Liver (tissue), 9 donors: ENCODE results near the gene OMP. TPM values are rescaled to one million over a fixed set of nuclear protein-coding genes. Genes with fewer than 3 reads are reported as not detected.

Source experiments
- DNase-seq: peaks from one replicate; pipeline ENCODE4 v3.0.0-alpha.2; 2017; ENCODE audit warnings: low spot score
- H3K27ac ChIP-seq, 2 donors: one replicate each; pipeline ENCODE4 v1.7.0; 2013; ENCODE audit warnings: inconsistent platforms in 2 of 2, low read length in 2 of 2, control low read depth in 1 of 2, low read depth in 1 of 2, mild to moderate bottlenecking in 1 of 2
- H3K27me3 ChIP-seq, 4 donors: one replicate each; pipeline versions ENCODE4 v1.6.1 to v1.7.0; 2013; ENCODE audit warnings: low read length in 3 of 4, inconsistent platforms in 1 of 4, mild to moderate bottlenecking in 1 of 4, moderate library complexity in 1 of 4; ENCODE audit not compliant: control insufficient read depth in 4 of 4, insufficient read depth in 4 of 4
- H3K36me3 ChIP-seq, 4 donors: one replicate each; pipeline versions ENCODE4 v1.6.1 to v1.7.0; 2013; ENCODE audit warnings: low read length in 3 of 4, mild to moderate bottlenecking in 3 of 4, low read depth in 1 of 4, moderate library complexity in 1 of 4; ENCODE audit not compliant: control insufficient read depth in 4 of 4, insufficient read depth in 3 of 4
- H3K4me1 ChIP-seq, 4 donors: one replicate each; pipeline versions ENCODE4 v1.6.1 to v1.7.0; 2013; ENCODE audit warnings: low read length in 3 of 4, mild to moderate bottlenecking in 3 of 4, moderate library complexity in 1 of 4; ENCODE audit not compliant: control insufficient read depth in 4 of 4, insufficient read depth in 4 of 4
- H3K4me3 ChIP-seq, 3 donors: one replicate each; pipeline versions ENCODE4 v1.6.1 to v1.7.0; 2013; ENCODE audit warnings: low read length in 3 of 3, control low read depth in 1 of 3, low read depth in 1 of 3, mild to moderate bottlenecking in 1 of 3
- H3K9ac ChIP-seq, 2 donors: one replicate each; pipeline ENCODE4 v1.7.0; 2013; ENCODE audit warnings: low read length in 2 of 2, mild to moderate bottlenecking in 2 of 2, moderate library complexity in 2 of 2, control low read depth in 1 of 2, low read depth in 1 of 2
- H3K9me3 ChIP-seq, 4 donors: one replicate each; pipeline versions ENCODE4 v1.6.1 to v1.7.0; 2013; ENCODE audit warnings: low read length in 3 of 4; ENCODE audit not compliant: control insufficient read depth in 4 of 4
- FOXA1 ChIP-seq: IDR thresholded peaks from 2 replicates; pipeline ENCODE4 v1.6.1; 2016; ENCODE audit warnings: antibody characterized with exemption
- FOXA2 ChIP-seq: IDR thresholded peaks from 2 replicates; pipeline ENCODE4 v1.6.1; 2016; ENCODE audit warnings: antibody characterized with exemption
- HNF4A ChIP-seq, 2 donors: conservative IDR thresholded peaks; 2 replicates each; pipeline ENCODE4 v1.6.1; 2016; ENCODE audit warnings: antibody characterized with exemption in 2 of 2, mild to moderate bottlenecking in 2 of 2
- HNF4G ChIP-seq: IDR thresholded peaks from 2 replicates; pipeline ENCODE4 v1.6.1; 2016; ENCODE audit warnings: antibody characterized with exemption
- JUND ChIP-seq, 2 donors: IDR thresholded peaks; 2 replicates each; pipeline ENCODE4 v1.6.1; 2016; ENCODE audit warnings: antibody characterized with exemption in 2 of 2
- NR2F2 ChIP-seq: IDR thresholded peaks from 2 replicates; pipeline ENCODE4 v1.6.1; 2016; ENCODE audit warnings: antibody characterized with exemption
- RAD21 ChIP-seq, 2 donors: IDR thresholded peaks; 2 replicates each; pipeline ENCODE4 v1.6.1; 2016; ENCODE audit warnings: antibody characterized with exemption in 2 of 2, mild to moderate bottlenecking in 2 of 2
- RXRA ChIP-seq, 2 donors: IDR thresholded peaks; 2 replicates each; pipeline ENCODE4 v1.6.1; 2017 to 2018; ENCODE audit warnings: antibody characterized with exemption in 2 of 2, mild to moderate bottlenecking in 1 of 2
- SP1 ChIP-seq: IDR thresholded peaks from 2 replicates; pipeline ENCODE4 v1.6.1; 2018; ENCODE audit warnings: antibody characterized with exemption, mild to moderate bottlenecking
- YY1 ChIP-seq: IDR thresholded peaks from 2 replicates; pipeline ENCODE4 v1.6.1; 2016; ENCODE audit warnings: antibody characterized with exemption, mild to moderate bottlenecking
- WGBS: extraction: QIAGEN DNeasy Blood & Tissue Kit; methylation state at CpG from one replicate; pipeline ENCODE4 v1.1.7; 2013; 5-methylcytosine and 5-hydroxymethylcytosine counted together
- polyA plus RNA-seq, 2 donors: library from polyadenylated mRNA; stranded (reverse) in 1 of 2; unstranded in 1 of 2; fragments of 200-250 nt in 1 of 2; fragments of >200 nt in 1 of 2; fragmentation: Nextera tagmentation in 1 of 2; extraction: Ambion mirVana in 1 of 2; gene quantifications; one replicate each; pipeline versions ENCODE4 v1.2.1 to v1.2.3, GENCODE V29; 2013 to 2015
- total RNA-seq, 2 donors: library from RNA; depleted of rRNA; stranded (reverse); fragments of >200 nt; gene quantifications; one replicate each; pipeline ENCODE4 v1.2.3, GENCODE V29; 2014
- TF ChIP-seq, protein P1 (sequence below): fragments of 150-350 bp; IDR thresholded peaks from 2 replicates; pipeline ENCODE4 v1.5.1; 2017; ENCODE audit warnings: improper control_type of control experiment, low read depth, low read length; ENCODE audit not compliant: missing input control
- TF ChIP-seq, protein P2 (sequence below): IDR thresholded peaks from 2 replicates; pipeline ENCODE4 v1.6.1; 2016; ENCODE audit warnings: antibody characterized with exemption
- TF ChIP-seq, protein P3 (sequence below): IDR thresholded peaks from 2 replicates; pipeline ENCODE4 v1.6.1; 2016; ENCODE audit warnings: antibody characterized with exemption
- TF ChIP-seq, protein P4 (sequence below): IDR thresholded peaks from 2 replicates; pipeline ENCODE4 v1.6.1; 2016; ENCODE audit warnings: antibody characterized with exemption, mild to moderate bottlenecking
- TF ChIP-seq, protein P5 (sequence below): IDR thresholded peaks from 2 replicates; pipeline ENCODE4 v1.6.1; 2016; ENCODE audit warnings: antibody characterized with exemption
- donor health status: healthy.
- donor health status: healthy.
- donor health status: healthy.
- donor health status: healthy.
- donor health status: healthy.

OMP gene
- total and polyA plus RNA-seq, 4 donors: 0.24 to 0.75 (median 0.65) TPM; not detected in 1

DNA sequence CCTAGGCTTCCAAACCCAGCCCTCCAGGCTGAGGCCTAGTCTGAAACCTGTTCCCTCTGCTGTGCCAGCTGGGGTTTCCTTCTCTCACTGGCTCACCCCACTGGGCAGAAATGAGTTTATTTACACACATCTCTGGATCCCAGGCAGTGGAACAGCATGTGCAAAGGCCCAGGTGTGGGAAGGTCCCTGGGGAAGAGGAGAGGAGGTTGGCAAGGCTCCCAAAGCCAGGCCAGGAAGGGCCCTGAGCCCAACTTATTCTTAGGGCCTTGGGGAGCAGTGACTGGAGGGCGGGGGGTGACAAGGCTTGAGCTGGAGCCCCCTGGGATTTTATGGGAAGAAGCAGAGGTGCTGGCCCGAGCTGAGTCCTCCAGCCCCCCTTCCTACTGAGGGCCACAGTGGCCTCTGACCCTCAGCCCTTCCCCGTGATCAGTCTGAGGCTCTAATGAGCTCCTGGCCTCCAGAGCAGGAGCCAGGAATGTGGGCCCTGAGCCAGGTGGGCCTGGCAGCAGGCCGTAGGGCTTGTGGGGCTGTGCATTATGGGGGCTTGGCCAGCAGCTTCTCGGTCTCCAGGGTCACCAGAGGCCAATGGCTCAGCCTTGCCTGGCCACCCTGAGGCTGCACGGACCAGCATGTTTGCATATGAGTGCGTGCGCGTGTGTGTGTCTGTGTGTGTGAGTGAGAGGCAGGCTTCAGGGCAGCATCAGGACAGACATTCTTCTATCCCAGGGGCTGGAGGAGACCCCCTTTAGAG is 28.3 kb downstream of the OMP start:
- Histone ChIP-seq H3K27me3 (no peaks in the 10 kb centered on the region), H3K4me3 (no peak overlapping the region), H3K9ac (no peak overlapping the region), H3K4me1 (peaks cover 16 to 63% (median 56%) of the 10 kb centered on the region in 4 donors), H3K27ac (peak overlapping the region; percentile 54 to 60), H3K9me3 (no peaks in the 10 kb centered on the region), H3K36me3 (no peaks in the 10 kb centered on the region)
- TF ChIP-seq, protein P1, sequence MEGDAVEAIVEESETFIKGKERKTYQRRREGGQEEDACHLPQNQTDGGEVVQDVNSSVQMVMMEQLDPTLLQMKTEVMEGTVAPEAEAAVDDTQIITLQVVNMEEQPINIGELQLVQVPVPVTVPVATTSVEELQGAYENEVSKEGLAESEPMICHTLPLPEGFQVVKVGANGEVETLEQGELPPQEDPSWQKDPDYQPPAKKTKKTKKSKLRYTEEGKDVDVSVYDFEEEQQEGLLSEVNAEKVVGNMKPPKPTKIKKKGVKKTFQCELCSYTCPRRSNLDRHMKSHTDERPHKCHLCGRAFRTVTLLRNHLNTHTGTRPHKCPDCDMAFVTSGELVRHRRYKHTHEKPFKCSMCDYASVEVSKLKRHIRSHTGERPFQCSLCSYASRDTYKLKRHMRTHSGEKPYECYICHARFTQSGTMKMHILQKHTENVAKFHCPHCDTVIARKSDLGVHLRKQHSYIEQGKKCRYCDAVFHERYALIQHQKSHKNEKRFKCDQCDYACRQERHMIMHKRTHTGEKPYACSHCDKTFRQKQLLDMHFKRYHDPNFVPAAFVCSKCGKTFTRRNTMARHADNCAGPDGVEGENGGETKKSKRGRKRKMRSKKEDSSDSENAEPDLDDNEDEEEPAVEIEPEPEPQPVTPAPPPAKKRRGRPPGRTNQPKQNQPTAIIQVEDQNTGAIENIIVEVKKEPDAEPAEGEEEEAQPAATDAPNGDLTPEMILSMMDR: no peak
- TF ChIP-seq SP1: peak; percentile 47
- peak; percentile 45 to 77 for TF ChIP-seq HNF4A (conservative IDR thresholded peaks at IDR 0.05)
- peak; percentile 92 to 95 for TF ChIP-seq RXRA (IDR thresholded peaks at IDR 0.05)
- TF ChIP-seq, protein P2, sequence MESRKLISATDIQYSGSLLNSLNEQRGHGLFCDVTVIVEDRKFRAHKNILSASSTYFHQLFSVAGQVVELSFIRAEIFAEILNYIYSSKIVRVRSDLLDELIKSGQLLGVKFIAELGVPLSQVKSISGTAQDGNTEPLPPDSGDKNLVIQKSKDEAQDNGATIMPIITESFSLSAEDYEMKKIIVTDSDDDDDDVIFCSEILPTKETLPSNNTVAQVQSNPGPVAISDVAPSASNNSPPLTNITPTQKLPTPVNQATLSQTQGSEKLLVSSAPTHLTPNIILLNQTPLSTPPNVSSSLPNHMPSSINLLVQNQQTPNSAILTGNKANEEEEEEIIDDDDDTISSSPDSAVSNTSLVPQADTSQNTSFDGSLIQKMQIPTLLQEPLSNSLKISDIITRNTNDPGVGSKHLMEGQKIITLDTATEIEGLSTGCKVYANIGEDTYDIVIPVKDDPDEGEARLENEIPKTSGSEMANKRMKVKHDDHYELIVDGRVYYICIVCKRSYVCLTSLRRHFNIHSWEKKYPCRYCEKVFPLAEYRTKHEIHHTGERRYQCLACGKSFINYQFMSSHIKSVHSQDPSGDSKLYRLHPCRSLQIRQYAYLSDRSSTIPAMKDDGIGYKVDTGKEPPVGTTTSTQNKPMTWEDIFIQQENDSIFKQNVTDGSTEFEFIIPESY: no peak
- TF ChIP-seq, protein P3, sequence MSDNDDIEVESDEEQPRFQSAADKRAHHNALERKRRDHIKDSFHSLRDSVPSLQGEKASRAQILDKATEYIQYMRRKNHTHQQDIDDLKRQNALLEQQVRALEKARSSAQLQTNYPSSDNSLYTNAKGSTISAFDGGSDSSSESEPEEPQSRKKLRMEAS: peak; percentile 47
- peak; percentile 62 for TF ChIP-seq YY1
- TF ChIP-seq, protein P4, sequence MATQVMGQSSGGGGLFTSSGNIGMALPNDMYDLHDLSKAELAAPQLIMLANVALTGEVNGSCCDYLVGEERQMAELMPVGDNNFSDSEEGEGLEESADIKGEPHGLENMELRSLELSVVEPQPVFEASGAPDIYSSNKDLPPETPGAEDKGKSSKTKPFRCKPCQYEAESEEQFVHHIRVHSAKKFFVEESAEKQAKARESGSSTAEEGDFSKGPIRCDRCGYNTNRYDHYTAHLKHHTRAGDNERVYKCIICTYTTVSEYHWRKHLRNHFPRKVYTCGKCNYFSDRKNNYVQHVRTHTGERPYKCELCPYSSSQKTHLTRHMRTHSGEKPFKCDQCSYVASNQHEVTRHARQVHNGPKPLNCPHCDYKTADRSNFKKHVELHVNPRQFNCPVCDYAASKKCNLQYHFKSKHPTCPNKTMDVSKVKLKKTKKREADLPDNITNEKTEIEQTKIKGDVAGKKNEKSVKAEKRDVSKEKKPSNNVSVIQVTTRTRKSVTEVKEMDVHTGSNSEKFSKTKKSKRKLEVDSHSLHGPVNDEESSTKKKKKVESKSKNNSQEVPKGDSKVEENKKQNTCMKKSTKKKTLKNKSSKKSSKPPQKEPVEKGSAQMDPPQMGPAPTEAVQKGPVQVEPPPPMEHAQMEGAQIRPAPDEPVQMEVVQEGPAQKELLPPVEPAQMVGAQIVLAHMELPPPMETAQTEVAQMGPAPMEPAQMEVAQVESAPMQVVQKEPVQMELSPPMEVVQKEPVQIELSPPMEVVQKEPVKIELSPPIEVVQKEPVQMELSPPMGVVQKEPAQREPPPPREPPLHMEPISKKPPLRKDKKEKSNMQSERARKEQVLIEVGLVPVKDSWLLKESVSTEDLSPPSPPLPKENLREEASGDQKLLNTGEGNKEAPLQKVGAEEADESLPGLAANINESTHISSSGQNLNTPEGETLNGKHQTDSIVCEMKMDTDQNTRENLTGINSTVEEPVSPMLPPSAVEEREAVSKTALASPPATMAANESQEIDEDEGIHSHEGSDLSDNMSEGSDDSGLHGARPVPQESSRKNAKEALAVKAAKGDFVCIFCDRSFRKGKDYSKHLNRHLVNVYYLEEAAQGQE: peak; percentile 5
- TF ChIP-seq HNF4G: no peak
- peak; percentile 94 for TF ChIP-seq NR2F2
- TF ChIP-seq JUND (IDR thresholded peaks at IDR 0.05): peak in 1 of 2 donors; percentile 56
- TF ChIP-seq, protein P5, sequence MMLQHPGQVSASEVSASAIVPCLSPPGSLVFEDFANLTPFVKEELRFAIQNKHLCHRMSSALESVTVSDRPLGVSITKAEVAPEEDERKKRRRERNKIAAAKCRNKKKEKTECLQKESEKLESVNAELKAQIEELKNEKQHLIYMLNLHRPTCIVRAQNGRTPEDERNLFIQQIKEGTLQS: no peak
- no peak for TF ChIP-seq FOXA2
- TF ChIP-seq RAD21 (IDR thresholded peaks at IDR 0.05): peak; percentile 11 to 46
- TF ChIP-seq FOXA1: no peak
- DNase-seq: peak; percentile 62
- WGBS: 37% methylated on average over 9 of the region's 9 CpGs
